ENCODE data around the gene SLC6A13. TPM values are rescaled to one million over a fixed set of nuclear protein-coding genes. Genes with fewer than 3 reads are reported as not detected.

The SLC6A13 gene
- polyA plus RNA-seq, 2 of the 4 experiments (the other 2 are of a cell fraction) = 0.43 to 0.49 TPM

- Histone ChIP-seq H3K4me1 (0 out of 3 replicates have a peak, but pooled peaks cover 4% of the 10 kb centered on the region), H3K4me2 (no peak overlapping the region), H3K4me3 (no peak overlapping the region), H3K9me3 (peaks cover 2% of the 10 kb centered on the region; the same call in 1 of the 3 replicates), H3K27ac (no peak overlapping the region)
- no peak for DNase-seq (ENCODE audit: low read depth in 1 of 2, low spot score in 1 of 2)
- CTCF ChIA-PET = interaction anchor here (1.6 kb wide), 1 partner anchor 18 kb away, joined by 5 read pairs; no protein-coding TSS in a partner anchor
- no peak for ATAC-seq
- 68% methylated on average over 9 of the region's 9 CpGs for WGBS (ENCODE audit: missing lambda C conversion rate)
- FAIRE-seq = no peak
- TF ChIP-seq ESRRA (IDR thresholded peaks at IDR 0.05; ENCODE audit: borderline replicate concordance, low read length) = no peak
- TF ChIP-seq JUNB (IDR thresholded peaks at IDR 0.05) = no peak
- POLR2A ChIA-PET = no interaction called here
Measured at GRCh38 chr12:238116-238515, 24.5 kb downstream of the SLC6A13 start.

- FAIRE-seq = no peak
- POLR2A ChIA-PET = no interaction called here
Measured at GRCh38 chr12:237026-237815, 25.4 kb downstream of the SLC6A13 start.

DNA sequence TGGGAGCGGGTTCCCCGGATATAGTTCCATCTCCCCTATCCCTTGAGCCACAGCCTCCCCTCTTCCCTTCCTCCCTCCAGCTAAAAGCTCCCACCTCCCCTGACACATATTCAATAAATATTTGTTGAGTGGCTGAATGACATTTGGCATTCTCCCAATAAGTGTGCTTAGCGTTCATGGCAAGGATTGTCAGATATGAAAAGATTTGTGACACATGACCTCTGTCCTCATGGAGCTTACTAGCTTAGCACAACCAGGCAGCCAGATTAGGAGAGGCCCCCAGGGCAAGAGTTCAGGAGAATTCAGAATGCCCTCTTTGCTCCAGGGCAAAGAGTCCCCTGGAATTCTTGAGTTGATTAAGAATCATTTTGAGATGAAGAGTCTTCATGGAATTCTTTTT is 26.2 kb downstream of the SLC6A13 start:
- Histone ChIP-seq H3K9me3 (peaks cover 2% of the 10 kb centered on the region; the same call in 1 of the 3 replicates), H3K4me3 (no peak overlapping the region), H3K4me1 (0 out of 3 replicates have a peak, but pooled peaks cover 4% of the 10 kb centered on the region), H3K4me2 (no peak overlapping the region), H3K27ac (no peak overlapping the region)
- no peak for FAIRE-seq
- DNase-seq (ENCODE audit: low read depth in 1 of 2, low spot score in 1 of 2) = no peak
- POLR2A ChIA-PET = no interaction called here
- ATAC-seq = no peak
- WGBS (ENCODE audit: missing lambda C conversion rate) = 64% methylated on average over 3 of the region's 3 CpGs
- CTCF ChIA-PET = no interaction called here
- no peak for TF ChIP-seq ZC3H11A (IDR thresholded peaks at IDR 0.05)
- TF ChIP-seq SREBF2 (IDR thresholded peaks at IDR 0.05) = no peak
- TF ChIP-seq PHF8 (IDR thresholded peaks at IDR 0.05; ENCODE audit: borderline replicate concordance, low read depth) = no peak
- TF ChIP-seq CHD2 (IDR thresholded peaks at IDR 0.05; ENCODE audit: low read length, partially characterized antibody) = no peak
- no peak for TF ChIP-seq NPAS2 (CRISPR knock-in tag; IDR thresholded peaks at IDR 0.05; ENCODE audit: borderline replicate concordance)
- TF ChIP-seq FOSL2 (IDR thresholded peaks at IDR 0.05) = no peak
- no peak for TF ChIP-seq FOSL2 (CRISPR knock-in tag; IDR thresholded peaks at IDR 0.05)
- no peak for TF ChIP-seq MAZ (IDR thresholded peaks at IDR 0.05; ENCODE audit: borderline replicate concordance, low read depth, low read length)
- TF ChIP-seq CEBPB (IDR thresholded peaks at IDR 0.05) = no peak
- TF ChIP-seq FOSB (CRISPR knock-in tag; IDR thresholded peaks at IDR 0.05) = no peak
- TF ChIP-seq GATA3 (IDR thresholded peaks at IDR 0.05; ENCODE audit: borderline replicate concordance) = no peak
- TF ChIP-seq KDM1A (IDR thresholded peaks at IDR 0.05; ENCODE audit: low read depth) = no peak
- TF ChIP-seq RCOR1 (IDR thresholded peaks at IDR 0.05; ENCODE audit: low read depth, low read length) = no peak
- no peak for TF ChIP-seq TFCP2L1 (CRISPR knock-in tag; IDR thresholded peaks at IDR 0.05)
- TF ChIP-seq USF2 (IDR thresholded peaks at IDR 0.05) = no peak
- no peak for TF ChIP-seq CBX8 (IDR thresholded peaks at IDR 0.05)
- TF ChIP-seq, protein P1, sequence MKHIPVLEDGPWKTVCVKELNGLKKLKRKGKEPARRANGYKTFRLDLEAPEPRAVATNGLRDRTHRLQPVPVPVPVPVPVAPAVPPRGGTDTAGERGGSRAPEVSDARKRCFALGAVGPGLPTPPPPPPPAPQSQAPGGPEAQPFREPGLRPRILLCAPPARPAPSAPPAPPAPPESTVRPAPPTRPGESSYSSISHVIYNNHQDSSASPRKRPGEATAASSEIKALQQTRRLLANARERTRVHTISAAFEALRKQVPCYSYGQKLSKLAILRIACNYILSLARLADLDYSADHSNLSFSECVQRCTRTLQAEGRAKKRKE (CRISPR knock-in tag; IDR thresholded peaks at IDR 0.05; ENCODE audit: low read depth) = no peak

More at GRCh38 chr12:237026-237815, 25.4 kb downstream of the SLC6A13 start:
- H3K27ac ChIP-seq = no peak overlapping the region
- H3K4me1 ChIP-seq = 0 out of 3 replicates have a peak, but pooled peaks cover 4% of the 10 kb centered on the region
- WGBS (ENCODE audit: missing lambda C conversion rate) = 44% methylated on average over 13 of the region's 13 CpGs
- peak; percentile 36 to 61; a peak in 3 of 6 replicates for ATAC-seq
- H3K4me3 ChIP-seq = no peak overlapping the region
- 0 out of 3 replicates have a peak overlapping the region, but pooled peaks have one; percentile 13 for H3K4me2 ChIP-seq
- peaks cover 2% of the 10 kb centered on the region; the same call in 1 of the 3 replicates for H3K9me3 ChIP-seq
- DNase-seq (ENCODE audit: low read depth in 1 of 2, low spot score in 1 of 2) = no peak
- CTCF ChIA-PET = interaction anchor here (1.6 kb wide), 1 partner anchor 17 kb away, joined by 5 read pairs; no protein-coding TSS in a partner anchor
- TF ChIP-seq, protein P2, sequence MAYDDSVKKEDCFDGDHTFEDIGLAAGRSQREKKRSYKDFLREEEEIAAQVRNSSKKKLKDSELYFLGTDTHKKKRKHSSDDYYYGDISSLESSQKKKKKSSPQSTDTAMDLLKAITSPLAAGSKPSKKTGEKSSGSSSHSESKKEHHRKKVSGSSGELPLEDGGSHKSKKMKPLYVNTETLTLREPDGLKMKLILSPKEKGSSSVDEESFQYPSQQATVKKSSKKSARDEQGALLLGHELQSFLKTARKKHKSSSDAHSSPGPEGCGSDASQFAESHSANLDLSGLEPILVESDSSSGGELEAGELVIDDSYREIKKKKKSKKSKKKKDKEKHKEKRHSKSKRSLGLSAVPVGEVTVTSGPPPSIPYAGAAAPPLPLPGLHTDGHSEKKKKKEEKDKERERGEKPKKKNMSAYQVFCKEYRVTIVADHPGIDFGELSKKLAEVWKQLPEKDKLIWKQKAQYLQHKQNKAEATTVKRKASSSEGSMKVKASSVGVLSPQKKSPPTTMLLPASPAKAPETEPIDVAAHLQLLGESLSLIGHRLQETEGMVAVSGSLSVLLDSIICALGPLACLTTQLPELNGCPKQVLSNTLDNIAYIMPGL (CRISPR knock-in tag; IDR thresholded peaks at IDR 0.05; ENCODE audit: borderline replicate concordance) = no peak
- TF ChIP-seq, protein P1 (CRISPR knock-in tag; IDR thresholded peaks at IDR 0.05; ENCODE audit: low read depth) = no peak
- TF ChIP-seq ZSCAN20 (CRISPR knock-in tag; IDR thresholded peaks at IDR 0.05) (no peak), NPAS2 (CRISPR knock-in tag; IDR thresholded peaks at IDR 0.05; ENCODE audit: borderline replicate concordance) (no peak), RFX5 (IDR thresholded peaks at IDR 0.05) (no peak), MAFK (IDR thresholded peaks at IDR 0.05; ENCODE audit: partially characterized antibody) (no peak), ZC3H11A (IDR thresholded peaks at IDR 0.05) (no peak), CBX2 (IDR thresholded peaks at IDR 0.05; ENCODE audit: borderline replicate concordance, low read depth) (no peak), USF2 (IDR thresholded peaks at IDR 0.05) (no peak)
- TF ChIP-seq, protein P3, sequence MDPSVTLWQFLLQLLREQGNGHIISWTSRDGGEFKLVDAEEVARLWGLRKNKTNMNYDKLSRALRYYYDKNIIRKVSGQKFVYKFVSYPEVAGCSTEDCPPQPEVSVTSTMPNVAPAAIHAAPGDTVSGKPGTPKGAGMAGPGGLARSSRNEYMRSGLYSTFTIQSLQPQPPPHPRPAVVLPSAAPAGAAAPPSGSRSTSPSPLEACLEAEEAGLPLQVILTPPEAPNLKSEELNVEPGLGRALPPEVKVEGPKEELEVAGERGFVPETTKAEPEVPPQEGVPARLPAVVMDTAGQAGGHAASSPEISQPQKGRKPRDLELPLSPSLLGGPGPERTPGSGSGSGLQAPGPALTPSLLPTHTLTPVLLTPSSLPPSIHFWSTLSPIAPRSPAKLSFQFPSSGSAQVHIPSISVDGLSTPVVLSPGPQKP (IDR thresholded peaks at IDR 0.05; ENCODE audit: low read depth, low read length) = no peak
